GM12875 (cell line): Measurements from ENCODE around the gene SMAD7.

Experiments used
- H3K4me3 ChIP-seq: one replicate; pipeline ENCODE4 v1.5.1; 2011; ENCODE audit warnings: low read depth, low read length, control low read depth
- CTCF ChIP-seq: IDR thresholded peaks from 2 replicates; pipeline ENCODE4 v1.5.1; 2011; ENCODE audit warnings: low read depth, mild to moderate bottlenecking, control low read depth, inconsistent platforms, low read length, moderate library complexity, borderline replicate concordance; ENCODE audit not compliant: insufficient read depth

SMAD7 gene

GRCh38 chr18:48958951-48959350, 8.2 kb upstream of the SMAD7 start:
- H3K4me3 ChIP-seq: no peak overlapping the region
- no peak for TF ChIP-seq CTCF

- H3K4me3 ChIP-seq: no peak overlapping the region
- TF ChIP-seq CTCF: no peak
Observed at GRCh38 chr18:48957616-48958015, 6.9 kb upstream of the SMAD7 start.

GRCh38 chr18:48957136-48957535, 6.4 kb upstream of the SMAD7 start:
- no peak overlapping the region for H3K4me3 ChIP-seq
- no peak for TF ChIP-seq CTCF

- no peak overlapping the region for H3K4me3 ChIP-seq
- TF ChIP-seq CTCF: no peak
Observed at GRCh38 chr18:48956356-48956755, 5.6 kb upstream of the SMAD7 start.

- 0 out of 2 replicates have a peak, but pooled peaks have one; percentile 1 for TF ChIP-seq CTCF
- H3K4me3 ChIP-seq: no peak overlapping the region
Observed at GRCh38 chr18:48955830-48956261, 5.1 kb upstream of the SMAD7 start.

GRCh38 chr18:48954886-48955819, 4.4 kb upstream of the SMAD7 start:
- no peak for TF ChIP-seq CTCF
- H3K4me3 ChIP-seq: no peak overlapping the region
